SK-N-SH treated with all-trans-retinoic acid at 6 μM for 48 hours (cell line): Measurements from ENCODE around the gene KRTAP24-1.

Experiments used
- ISL1 ChIP-seq: fragments of 250-450 bp; sonication (Bioruptor Pico); IDR thresholded peaks from 2 replicates; pipeline ENCODE4 v2.1.2; 2022; ENCODE audit warnings: mild to moderate bottlenecking, moderate library complexity
- ZFP3 ChIP-seq: fragments of 250-450 bp; sonication (Bioruptor Pico); IDR thresholded peaks from 2 replicates; pipeline ENCODE4 v1.5.0; 2020; ENCODE audit warnings: mild to moderate bottlenecking, moderate library complexity

GRCh38 chr21:30255679-30256078, 27.1 kb downstream of the KRTAP24-1 start:
- TF ChIP-seq ZFP3 (CRISPR knock-in tag) = no peak
- no peak for TF ChIP-seq ISL1
